Measurements from ENCODE around the gene PRKAR2B. TPM values are rescaled to one million over a fixed set of nuclear protein-coding genes. Genes with fewer than 3 reads are reported as not detected.

PRKAR2B gene
- total RNA-seq, 1 donor from 2014 or later = 1.2 TPM

DNA sequence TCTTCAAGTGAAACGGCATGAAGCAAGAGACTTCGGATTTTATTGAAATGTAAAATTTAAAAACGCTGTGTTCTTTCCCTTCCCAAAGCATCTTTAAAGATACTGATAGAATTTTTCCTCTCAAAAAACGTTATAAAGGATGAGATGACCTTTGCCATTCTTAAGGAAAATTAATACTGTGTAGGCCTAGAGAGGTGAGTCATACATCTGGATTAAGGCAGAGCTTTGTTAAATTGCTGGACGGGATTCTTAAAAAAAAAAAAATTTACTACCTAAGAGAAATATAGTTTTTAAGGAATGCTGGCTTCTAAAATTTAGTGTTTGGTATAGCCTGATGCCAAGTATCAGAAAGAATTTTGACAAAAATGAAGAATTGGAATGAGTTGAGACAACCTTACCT is 118.0 kb downstream of the PRKAR2B start:
- no peak for ATAC-seq

DNA sequence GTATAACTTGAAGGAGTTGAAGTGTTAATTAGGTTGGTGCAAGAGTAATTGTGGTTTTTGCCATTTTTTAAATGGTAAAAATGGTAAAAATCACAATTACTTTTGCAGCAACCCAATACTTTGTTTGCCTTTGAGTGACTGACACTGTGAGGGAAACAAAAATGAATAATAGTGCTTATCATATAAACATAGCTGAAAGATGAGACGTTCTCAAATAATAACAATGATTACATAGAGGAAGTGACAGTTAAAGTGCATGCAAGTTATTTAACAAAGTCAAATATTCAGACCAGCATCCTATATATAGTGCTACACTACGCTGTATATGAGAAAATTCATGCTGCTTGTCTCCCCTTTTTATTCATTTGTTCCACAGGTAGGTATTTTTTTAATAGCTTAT is 119.6 kb downstream of the PRKAR2B start:
- no peak for ATAC-seq

DNA sequence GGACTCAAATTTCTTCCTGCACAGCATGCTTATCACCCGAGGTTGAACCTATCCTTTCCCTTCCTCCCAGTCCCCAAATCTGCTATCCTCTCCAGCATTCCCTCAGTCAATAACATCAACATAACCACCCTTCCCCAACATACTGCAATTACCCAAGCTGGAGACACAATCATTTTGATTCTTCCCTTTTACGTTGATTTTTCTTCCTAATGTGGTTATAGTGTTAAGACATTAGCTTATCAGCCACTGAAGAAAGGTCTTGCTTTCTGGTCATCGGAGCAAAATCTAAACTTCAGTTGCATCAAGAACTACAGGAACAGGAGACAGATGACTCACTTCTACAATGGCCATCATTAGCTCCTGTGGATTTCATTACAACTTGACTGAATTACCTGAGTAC is 120.8 kb downstream of the PRKAR2B start:
- ATAC-seq = no peak

DNA sequence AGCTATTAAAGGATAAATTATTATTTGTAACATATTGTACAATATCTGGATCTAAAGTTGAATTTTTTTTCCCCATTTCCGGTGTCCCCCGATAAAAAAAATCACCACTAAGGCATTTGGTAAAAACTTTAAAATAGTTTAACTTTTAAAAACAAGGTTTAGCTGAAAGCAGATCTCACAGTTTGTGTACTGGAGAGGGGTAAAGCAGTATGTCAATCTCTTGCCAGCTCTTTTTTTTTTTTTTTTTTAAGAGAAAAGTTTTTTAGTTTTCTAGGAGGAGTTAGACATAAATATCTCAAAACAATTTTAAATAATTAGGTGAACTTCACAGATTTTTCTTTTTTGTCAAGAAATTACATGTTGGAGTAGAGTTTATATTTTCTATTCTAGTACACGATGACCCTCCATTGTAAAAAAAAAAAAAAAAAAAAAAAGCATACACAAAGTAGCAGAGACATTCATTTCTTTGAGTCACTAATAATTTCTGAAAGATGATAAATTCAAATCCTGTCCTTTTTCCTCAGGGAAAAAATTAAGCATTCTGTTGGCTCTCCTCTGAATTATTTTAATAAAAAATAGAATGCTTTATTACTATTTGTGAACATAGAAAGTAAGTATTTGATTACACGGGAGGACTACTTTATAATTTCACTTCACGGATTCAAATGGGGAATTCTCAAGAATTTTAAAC is 122.4 kb downstream of the PRKAR2B start:
- no peak for ATAC-seq

DNA sequence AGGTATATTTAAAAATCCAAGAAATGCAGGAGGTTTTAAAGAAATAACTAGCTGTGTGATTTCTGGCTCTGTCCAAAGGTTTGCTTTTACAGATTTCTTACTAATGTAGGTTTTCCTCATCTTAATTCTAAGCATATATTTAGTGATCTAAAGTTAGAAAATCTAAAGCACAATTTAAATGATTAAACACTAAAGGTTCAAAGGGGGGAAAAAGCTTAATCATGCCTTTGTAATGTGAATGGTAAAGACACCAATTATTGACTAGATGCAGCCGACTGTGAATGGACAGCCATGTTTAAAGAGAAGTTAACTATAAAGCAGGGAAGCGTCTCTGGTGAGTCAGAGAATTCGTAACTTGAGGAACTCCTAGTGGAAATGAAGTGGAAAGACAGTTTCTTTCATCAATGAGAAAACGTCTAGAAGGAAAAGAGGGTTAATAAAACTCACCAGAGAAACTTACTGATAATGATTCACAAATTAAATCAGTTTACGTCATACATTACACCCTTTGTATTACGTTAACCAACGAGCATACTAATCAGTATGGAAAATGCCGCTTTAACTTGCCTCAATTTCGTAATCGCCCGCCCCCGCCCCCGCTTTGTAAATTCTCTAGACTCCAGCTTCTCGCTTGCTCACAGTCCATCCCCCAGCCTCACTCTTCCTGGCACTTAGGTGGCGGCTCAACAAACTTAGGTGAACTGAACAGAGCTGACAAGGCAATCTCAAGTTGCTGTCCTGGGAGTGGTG is 123.2 kb downstream of the PRKAR2B start:
- ATAC-seq = no peak

DNA sequence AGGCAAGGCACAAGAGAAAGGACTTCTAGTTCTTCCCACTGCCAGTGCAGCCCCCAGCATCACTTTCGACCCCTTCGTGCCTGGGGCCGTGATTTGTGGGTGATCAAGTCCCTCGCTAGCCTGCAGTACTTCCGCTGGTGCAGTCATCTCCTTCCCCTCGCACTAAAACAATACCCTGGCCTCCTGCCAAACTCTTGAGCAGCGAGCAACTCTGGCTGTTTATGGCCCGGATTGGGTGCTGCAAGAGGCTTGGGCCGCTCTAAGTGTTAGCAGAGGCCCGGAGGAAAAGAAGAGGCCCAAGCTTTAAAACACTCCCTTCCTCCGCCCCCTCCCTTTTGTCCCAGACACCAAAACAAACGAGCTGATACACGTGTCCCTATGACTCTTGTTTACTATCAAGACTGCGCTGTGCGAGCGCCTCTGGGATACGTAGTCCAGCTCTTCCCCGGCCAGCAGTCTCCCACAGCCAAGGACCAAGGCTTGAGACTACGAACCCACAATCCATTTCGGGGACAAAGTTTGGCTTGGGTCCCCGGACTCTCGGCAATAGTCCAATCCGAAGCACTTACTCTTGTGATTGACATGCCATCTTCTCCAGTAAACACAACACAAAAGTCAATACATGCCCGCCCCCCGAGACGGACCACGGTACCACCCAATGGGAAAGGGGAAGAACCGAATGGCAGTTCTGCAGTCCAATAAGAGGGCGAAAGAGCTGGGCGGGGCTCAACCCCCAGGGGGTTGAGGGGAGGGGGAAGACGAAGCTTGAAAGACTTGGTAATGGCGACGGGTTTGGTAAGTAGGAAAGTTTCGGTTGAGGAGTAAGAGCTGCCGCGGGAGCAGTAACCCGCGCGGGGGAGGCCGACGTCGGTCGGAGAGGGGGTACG is 124.0 kb downstream of the PRKAR2B start, which contains the start of gene HBP1:
HBP1 (plus strand) TSS at position 771 of the 887 bp plus-strand sequence. CDS start 10,891 bp downstream, outside the sequence.
- peak; percentile 95 for ATAC-seq

DNA sequence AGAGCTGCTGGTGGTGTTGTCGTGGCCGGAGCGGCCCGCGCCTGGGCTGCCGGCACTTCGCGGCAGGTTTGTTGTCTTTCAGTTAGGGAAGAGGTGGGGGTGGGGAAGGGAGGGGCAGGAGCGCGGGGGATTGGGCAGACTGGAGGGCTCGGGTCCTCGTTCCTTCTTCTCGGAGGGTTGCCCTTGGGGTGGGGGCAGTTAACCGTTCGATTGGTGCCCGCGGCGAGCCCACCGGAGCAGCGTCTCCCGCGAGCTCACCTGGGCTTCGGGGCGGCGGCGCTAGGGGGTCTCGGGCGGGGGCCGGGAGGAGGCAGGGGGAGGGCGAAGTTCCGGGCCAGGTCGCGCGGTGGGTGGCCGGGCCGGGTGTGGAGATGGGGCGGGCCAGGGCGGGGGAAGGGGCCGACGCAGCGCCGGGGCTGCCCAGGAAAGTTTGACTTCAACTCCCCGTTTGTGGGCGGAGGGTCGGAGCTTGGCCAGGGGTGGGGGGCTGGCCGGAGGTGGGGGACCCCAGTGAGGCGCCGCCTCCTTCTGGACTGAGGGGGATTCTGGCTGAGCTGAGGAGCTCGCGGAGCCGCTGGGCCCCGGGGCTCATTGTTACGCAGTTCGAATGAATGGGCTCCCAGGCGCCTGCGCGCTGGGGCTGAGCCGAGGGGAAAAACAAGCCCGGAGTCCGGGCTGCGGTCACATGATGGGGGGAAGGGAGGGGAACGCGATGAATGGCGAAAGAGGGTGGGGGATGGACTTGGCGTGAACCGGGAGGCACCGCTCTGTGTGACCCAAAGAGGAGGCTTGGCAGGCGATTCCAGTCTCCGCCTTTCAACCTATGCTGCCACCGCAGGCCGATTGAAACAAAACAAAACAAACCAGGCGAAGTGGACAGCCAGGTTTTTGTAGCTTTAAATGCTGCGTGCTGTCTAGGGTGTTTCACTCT is 124.9 kb downstream of the PRKAR2B start:
- peak; percentile 85 for ATAC-seq

DNA sequence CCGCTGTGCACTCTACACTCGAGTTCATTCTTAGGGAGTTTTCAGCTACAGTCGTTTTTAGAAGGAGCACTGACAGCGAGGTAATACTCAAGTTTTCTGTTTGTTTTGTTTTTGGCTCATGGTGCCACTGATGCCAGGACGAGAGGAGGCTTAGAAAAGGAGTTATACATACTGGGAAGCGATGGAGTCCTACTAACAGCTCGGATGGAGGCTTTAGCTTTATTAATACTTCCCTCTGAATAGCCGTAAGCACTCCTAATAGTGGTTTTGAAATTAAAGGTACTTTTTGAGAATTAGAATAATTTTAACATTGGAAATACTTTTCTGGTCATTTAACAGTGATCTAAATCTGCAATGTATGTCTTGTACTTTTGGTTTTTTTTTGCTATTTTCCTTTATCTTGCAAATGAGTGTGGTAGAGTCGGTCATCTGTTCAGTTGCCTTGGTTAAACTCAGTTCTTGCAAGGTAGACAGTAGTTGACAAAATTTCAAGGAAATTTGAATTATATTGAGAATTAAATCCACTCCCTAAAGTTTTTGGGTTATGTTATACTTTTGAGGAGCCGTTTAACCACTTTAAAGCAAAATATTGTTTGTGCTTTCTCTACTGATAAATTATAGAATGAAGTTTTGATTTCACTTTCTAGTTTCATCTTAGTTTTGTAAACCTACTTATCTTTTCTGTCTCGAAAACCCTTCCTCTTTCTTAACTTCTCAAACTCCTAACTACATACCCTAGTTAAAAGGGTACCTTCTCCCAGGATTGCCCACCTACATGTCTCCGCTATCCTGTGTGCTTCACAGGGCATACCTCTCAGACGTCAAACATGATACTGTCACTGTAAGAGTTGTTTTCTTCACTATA is 125.8 kb downstream of the PRKAR2B start:
- no peak for ATAC-seq

DNA sequence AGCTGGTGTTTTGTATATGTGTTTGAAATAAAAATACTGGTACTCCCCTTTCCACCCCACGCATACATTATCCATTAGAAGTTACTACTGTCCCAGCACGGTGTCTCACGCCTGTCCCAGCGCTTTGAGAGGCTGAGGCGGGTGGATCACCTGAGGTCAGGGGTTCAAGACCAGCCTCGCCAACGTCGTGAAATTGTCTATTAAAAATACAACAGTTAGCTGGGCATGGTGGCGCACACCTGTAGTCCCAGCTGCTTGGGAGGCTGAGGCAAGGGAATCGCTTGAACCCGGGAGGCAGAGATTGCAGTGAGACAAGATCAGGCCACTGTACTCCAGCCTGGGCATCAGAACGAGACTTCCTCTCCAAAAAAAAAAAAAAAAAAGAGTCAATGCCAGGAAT is 127.0 kb downstream of the PRKAR2B start:
- no peak for ATAC-seq

DNA sequence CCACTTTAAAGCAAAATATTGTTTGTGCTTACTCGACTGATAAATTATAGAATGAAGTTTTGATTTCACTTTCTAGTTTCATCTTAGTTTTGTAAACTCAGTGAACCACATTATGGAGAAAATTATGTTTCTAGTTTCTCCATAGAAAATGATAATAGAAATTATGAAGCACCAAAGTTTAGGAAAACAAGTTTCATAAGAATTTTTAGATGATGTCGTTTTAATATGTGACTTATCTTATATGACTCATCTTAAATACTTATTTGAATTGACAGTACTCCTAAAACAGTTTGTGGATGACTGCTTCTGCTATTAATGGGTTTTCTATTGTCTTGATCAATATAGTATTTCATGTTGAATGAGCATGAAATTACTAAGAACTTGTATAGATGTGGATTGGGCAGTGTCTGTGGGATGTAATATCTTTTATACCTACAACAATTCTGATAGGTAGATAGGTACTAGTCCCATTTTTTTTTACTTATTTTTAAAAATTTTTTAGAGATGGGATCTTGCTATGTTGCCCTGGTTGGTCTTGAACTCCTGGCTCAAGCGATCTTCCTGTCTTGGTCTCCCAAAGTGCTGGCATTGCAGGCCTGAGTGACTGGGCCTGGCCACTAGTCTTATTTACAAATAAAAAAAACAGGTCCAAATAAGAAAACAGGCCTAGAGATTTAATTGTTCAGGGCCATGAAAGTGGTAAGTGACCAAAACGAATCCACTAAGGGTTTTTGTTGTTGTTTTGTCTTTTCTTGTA is 127.9 kb downstream of the PRKAR2B start:
- no peak for ATAC-seq

DNA sequence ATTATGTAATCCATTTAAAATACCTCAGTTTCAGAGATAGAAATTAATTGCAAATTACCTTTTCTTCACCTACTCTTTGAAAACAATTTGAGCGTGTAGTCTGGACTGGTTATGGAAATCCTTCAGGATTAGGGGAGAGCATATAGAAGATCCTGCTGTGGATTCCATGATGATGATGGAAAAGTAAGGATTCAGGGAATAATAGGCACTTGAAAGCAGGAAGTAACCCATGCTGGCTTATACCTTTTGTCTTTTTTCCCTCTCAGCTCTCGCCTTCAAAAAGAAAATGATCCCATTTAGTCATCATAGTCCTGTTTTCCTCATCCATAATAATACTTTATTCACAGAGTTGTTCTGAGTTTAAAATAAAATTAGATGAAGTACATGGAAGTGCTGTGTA is 128.7 kb downstream of the PRKAR2B start:
- no peak for ATAC-seq

DNA sequence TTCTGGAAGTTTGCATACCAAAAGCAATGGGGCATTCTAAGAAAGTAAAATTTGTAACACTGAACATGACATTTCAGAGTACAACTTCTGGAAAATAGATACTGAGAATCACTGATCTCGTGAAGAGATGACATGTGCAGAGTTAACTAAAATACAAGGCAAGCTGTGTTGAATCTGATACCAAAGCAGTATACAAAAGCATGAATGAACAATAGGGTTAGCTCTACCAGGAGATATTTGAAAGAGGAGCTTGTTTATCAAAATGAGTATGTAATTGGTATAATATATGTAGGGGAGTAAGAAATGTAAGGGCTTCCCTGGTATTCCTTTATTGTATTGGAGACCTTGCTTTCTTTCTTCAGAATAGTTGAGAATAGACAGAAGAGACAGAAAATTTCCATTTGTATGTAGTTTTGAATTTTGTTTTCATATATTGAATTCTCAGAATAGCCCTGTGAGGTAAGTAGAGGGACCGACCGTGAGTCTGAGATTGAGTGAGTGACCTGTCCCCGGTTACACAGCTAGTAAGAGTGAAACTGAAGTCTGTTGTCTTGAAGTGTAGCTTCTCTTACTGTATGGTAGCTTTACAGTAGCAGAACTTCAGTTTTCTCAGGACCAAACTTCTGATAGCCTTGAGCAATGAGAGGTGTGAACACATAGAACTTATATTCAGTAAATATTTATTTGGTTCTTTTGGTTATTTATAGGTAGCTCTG is 129.3 kb downstream of the PRKAR2B start:
- ATAC-seq = no peak

DNA sequence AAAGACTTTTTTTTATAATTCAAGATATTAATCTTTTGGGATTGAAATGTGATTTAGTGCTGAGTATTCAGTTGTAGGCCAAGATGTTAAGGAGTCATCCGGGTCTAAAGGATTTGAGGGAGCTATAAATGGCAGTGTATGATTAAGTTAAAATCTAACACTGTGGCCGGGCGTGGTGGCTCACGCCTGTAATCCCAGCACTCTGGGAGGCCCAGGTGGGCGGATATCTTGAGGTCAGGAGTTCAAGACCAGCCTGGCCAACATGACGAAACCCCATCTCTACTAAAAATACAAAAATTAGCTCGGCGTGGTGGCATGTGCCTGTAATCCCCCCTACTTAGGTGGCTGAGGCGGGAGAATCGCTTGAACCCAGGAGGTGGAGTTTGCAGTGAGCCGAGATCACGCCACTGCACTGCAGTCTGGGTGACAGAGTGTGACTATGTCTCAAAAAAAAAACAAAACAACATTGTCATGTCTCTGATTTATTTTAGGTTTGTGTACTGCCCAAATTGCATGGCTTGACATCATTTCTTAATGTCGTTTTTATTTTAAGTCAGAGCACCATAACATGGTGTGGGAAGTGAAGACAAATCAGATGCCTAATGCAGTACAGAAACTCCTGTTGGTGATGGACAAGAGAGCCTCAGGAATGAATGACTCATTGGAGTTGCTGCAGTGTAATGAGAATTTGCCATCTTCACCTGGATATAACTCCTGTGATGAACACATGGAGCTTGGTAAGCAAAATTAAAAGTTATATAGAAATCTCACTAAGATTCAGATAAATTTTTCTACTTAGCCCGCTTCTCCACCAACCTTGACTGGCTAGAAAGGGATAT is 135.0 kb downstream of the PRKAR2B start:
- peak; percentile 63 for ATAC-seq

DNA sequence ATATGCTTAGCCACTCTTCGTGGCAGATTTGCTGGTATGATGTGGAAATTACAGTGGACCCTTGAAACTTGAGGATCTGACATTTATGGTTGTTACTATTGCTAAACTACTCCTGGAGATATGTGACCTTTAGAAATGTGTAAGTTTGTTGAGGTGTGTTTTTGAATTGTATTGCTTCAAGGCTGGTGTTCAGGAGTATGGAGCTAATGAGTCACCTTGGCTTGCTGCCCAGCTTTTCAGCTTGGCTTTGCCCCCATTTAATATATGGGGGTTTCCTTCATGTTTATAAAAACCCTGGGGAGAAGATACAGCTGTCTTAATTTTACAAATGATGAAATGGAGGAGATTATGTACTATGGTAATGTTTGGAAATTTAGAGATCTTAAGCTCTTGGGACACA is 135.9 kb downstream of the PRKAR2B start:
- no peak for ATAC-seq

DNA sequence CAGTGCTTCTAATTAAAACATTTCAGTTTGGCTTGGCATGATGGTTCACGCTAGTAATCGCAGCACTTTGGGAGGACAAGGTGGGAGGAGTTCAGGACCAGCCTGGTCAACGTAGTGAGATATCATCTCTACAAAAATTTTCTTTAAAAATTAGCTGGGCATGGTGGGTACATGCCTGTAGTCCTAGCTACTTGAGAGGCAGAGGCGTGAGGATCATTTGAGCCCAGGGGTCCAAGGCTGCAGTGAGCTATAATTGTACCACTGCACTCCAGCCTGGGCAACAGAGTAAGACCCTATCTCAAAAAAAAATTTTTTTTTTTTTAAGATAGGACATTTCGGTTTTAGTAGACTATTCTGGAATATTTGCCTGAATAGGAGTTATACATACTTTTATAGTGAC is 136.7 kb downstream of the PRKAR2B start:
- ATAC-seq = no peak

DNA sequence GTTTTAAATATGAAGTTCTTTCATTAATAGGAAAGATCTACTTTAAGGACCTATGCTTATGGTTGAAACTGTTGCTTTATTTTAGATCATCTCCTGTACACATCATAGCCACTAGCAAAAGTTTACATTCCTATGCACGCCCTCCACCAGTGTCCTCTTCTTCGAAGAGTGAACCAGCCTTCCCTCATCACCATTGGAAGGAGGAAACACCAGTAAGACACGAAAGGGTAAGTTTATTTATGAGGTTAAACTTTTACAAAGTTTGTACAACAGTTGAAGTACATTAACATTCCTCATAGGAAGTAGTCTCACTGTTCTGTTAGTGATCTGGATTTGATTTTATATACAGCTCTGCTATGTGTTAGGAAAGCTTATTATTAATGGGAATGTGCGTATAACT is 141.2 kb downstream of the PRKAR2B start:
- ATAC-seq = no peak

DNA sequence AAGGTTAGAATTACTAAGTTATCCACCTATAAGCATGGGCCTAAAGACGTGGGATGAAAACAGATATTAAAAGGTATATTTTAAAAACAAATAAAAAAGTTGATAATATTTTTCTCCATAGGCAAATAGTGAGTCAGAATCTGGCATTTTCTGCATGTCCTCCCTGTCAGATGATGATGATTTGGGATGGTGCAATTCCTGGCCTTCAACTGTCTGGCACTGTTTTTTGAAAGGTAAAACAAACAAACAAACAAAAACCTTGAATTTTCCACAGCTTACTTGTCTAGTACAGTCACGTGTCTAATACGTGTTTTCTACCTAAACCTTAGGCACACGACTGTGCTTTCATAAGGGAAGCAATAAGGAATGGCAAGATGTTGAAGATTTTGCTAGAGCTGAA is 141.7 kb downstream of the PRKAR2B start:
- ATAC-seq = no peak

DNA sequence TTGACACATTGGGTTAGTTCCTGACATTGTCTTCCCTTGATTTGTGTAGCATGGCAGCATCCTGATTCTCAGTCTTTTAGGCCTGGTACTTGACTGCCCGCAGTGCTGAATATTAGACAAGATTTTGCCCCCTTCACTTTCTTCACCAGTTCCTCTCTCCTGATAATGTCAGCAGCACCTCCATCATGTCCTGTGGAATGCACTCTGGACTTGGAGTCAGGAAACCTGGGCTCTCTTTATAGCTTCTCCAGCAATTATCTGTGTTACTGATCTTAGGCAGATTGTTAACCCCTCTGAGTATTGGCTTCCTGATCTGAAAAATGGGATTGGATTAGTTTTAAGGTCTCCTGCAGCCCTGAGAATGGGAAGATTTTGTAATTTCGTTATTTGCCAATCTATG is 143.3 kb downstream of the PRKAR2B start:
- ATAC-seq = no peak

DNA sequence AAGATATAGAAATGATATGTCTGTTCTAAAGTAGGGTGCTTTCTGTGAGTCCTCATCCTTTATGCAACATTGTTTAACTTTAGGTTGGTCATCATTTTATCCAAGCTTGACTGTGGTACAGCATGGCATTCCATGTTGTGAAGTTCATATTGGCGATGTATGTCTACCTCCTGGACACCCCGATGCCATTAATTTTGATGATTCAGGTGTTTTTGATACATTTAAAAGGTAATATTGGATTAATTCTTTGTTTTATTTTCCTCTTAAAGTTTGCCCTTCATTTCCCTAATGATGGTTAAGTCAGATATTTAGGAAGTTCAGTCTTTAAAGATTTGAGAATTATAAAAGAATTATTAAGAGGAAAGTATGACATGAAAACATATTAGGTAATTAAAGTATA is 145.6 kb downstream of the PRKAR2B start:
- no peak for ATAC-seq

All from esophagus mucosa (tissue), 1 donor.